Fibroblast of villous mesenchyme (primary cell): ENCODE data around the gene BLMH. TPM values are rescaled to one million over a fixed set of nuclear protein-coding genes. Genes with fewer than 3 reads are reported as not detected.

Experiments
- DNase-seq: peaks from one replicate; pipeline ENCODE4 v3.0.0-alpha.2; 2010; ENCODE audit warnings: low read depth
- H3K4me3 ChIP-seq: 2 replicates; pipeline ENCODE4 v1.5.1; 2011; ENCODE audit warnings: low read depth, mild to moderate bottlenecking, low read length
- total RNA-seq: library from RNA; depleted of rRNA; stranded (reverse); fragments of >200 nt; gene quantifications from 2 replicates; pipeline ENCODE4 v1.2.3, GENCODE V29; 2012
- TF ChIP-seq, protein P1 (sequence below): IDR thresholded peaks from 2 replicates; pipeline ENCODE4 v1.5.1; 2012; ENCODE audit warnings: low read depth, mild to moderate bottlenecking, low read length; ENCODE audit not compliant: insufficient read depth

Gene BLMH
- total RNA-seq, 1 donor = 31.1 TPM

DNA sequence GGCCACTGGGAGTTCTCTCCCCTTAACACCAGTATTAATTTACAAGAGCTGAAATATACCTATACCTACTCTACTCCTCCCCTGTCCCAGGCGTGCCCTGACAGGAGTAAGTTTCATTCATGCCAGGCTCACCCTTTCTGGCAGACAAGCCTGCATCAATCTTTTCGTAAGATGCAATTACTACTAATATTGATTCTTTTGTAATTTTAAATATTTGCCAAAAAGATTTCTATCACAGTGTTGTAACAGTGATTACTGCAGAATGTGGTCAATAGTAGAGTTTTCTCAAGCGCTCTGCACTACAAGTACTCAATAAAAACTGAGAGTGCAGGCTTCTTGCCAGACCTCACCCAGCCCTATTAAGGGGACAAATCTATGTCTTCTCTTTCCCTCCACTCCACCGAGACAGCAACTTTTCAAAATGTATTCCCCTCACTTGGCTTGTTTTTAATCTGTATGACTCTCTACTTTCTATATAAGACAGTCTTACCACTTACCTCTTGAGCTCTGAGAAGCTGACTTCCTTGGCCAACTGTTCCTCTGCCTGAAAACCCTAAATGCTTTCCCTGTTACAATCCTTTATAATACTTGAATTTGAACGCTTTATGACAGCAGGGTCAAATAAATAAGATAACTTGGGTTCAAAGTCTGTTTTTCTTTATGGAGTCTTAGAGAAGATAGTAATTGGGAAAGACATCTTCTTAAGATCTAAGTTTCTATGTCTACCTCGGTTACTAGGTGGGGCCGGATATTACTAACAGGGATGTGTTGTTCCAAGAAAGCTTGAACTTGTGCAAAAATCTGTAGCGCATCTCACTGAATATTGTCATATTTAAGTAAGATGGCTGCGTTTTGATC lies 42.0 kb upstream of the BLMH start, which contains the start of gene TMIGD1:
TMIGD1 (minus strand) TSS at position 555 of the 858 bp plus-strand sequence. CDS start 1,924 bp downstream, outside the sequence.
- TF ChIP-seq, protein P1, sequence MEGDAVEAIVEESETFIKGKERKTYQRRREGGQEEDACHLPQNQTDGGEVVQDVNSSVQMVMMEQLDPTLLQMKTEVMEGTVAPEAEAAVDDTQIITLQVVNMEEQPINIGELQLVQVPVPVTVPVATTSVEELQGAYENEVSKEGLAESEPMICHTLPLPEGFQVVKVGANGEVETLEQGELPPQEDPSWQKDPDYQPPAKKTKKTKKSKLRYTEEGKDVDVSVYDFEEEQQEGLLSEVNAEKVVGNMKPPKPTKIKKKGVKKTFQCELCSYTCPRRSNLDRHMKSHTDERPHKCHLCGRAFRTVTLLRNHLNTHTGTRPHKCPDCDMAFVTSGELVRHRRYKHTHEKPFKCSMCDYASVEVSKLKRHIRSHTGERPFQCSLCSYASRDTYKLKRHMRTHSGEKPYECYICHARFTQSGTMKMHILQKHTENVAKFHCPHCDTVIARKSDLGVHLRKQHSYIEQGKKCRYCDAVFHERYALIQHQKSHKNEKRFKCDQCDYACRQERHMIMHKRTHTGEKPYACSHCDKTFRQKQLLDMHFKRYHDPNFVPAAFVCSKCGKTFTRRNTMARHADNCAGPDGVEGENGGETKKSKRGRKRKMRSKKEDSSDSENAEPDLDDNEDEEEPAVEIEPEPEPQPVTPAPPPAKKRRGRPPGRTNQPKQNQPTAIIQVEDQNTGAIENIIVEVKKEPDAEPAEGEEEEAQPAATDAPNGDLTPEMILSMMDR = no peak
- DNase-seq = no peak
- H3K4me3 ChIP-seq = no peak within 1 kb of the TSS

DNA sequence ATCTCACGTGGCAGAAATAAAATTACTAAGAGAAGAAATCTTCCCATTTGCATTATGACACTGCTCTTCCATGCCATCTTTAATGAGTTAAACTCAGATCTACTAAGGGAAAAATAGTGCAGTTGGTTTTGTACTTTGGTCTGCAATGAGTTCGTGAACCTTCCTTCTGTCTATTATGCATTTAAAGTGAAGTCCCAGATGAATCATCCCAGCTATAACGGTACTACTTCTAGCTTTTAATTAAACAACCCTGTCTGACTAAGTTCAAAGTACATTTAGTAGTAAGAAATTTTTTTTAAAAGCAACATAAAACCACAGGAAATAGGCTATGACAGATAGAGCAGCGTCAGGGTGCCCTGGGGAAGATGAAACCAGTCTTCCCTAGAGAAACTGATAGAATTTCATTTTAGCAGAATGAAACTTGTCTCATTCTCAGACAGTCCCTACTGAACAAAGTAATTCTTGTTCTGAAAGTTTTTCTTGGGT lies 40.4 kb upstream of the BLMH start:
- DNase-seq = peak; percentile 61
- TF ChIP-seq, protein P1 = no peak
- H3K4me3 ChIP-seq = no peak overlapping the region

DNA sequence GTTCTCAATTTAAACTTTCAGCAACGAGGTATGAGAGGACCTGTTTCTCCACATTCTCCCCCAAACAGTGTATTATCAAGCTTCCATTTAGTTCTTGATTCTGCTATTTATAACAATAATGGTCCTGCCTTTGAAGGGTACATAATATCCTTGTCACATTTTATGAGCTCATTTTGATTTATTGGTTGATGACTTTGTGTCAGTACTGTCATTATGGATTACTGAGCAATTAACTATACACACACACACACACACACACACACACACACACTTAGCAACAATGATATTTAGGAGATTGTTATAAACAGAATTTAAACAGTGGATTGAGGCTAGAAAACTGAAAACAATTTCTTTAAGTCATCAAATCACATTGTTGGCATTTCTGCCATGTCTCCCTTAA lies 35.1 kb upstream of the BLMH start:
- no peak for DNase-seq
- TF ChIP-seq, protein P1 = no peak
- H3K4me3 ChIP-seq = no peak overlapping the region

DNA sequence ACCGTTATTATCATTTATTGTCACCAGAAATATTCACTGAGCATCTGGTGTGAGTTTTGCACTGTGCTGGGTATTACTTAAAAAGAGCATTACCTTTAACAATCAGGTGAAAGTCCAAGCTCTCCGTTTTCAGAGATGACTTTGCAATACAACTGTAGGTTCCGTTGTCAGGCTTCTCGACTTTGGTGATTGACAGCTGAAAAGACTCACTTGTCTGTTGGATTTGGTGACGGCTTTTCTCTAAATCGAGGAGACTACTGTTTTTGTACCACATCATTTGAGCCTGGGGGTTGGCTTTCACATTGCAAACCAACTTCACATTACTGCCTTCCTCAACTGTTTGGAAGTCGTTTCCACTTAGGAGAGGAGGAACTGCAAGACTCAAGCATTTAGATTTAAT lies 33.0 kb upstream of the BLMH start:
- H3K4me3 ChIP-seq = no peak overlapping the region
- TF ChIP-seq, protein P1 = no peak

DNA sequence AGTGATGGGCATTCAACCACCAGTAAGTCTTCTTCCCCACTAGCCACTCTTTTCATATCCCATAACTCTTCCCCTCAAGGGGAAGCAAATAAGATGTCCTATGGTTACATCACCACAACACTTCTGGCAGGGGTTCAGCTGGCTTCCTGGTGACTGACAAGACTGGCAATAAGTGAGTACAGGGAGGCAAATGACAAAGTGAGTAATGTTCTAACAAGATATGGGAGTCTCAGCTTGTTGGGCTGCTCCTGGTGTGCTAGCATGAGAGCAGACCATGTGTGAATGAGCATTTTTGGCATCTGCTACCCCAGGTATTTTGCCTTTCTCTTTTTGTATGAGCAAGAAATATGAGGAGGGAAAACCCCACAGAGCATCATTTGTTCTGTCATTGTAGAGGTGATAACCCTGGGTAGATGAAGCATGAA lies 32.2 kb upstream of the BLMH start:
- peak; percentile 18 for DNase-seq
- TF ChIP-seq, protein P1 = no peak
- no peak overlapping the region for H3K4me3 ChIP-seq

More for the DNA sequence above, 33.0 kb upstream of the BLMH start:
- DNase-seq = no peak

DNA sequence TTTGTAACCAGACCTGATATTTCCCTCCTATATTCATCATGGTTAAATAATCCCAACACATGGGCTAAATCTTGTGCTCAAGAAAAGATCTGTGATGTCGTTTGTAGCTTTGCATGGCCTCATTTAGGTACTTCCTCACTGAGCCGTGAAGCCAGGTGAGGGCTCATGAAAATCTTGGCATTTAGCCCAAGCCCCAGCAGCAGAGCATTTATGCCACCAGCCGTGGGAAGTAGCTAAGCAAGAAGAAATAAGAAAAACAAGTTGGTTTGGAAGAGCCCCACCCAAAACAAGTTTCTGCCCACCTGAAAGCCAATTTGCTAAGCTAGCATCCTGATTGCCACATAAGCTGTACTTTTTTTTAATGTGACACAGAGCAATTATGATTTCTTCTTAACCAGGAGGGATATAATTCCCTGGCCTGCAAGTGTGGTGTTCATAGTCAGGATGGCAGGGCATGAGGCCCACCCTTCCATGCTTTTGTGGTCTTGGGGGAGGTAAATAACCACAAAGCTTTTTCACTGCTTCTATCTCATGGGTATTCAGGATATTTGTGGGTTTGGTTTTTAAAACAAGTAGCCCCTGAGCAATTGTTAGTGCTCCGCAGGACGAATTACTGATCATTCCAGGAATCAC lies 31.6 kb upstream of the BLMH start:
- DNase-seq = no peak
- TF ChIP-seq, protein P1 = no peak
- no peak overlapping the region for H3K4me3 ChIP-seq
